ENCODE measurements around the gene SIDT2.

Gene SIDT2

DNA sequence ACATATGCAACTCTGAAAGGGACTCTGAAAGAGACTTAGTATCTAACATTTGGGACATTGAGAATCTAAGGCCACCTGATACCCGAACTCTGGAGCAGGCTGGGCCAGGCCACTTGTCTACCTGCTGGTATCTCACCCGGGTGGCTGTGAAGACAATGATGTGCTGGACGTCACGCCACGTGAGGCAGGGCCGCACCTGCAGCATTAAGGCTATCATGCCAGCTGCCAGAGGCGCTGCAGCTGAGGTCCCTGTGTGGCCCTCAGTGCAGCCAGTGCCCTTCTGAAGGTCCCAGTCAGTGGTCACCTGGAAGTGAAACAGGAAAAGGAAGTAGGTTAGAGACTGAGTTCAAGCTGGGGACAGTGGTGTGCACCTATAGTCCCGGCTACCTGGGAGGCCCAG is 40.9 kb downstream of the SIDT2 start:
- no peak for TF ChIP-seq ZFX (IDR thresholded peaks at IDR 0.05; ENCODE audit: borderline replicate concordance)
- TF ChIP-seq, protein P1, sequence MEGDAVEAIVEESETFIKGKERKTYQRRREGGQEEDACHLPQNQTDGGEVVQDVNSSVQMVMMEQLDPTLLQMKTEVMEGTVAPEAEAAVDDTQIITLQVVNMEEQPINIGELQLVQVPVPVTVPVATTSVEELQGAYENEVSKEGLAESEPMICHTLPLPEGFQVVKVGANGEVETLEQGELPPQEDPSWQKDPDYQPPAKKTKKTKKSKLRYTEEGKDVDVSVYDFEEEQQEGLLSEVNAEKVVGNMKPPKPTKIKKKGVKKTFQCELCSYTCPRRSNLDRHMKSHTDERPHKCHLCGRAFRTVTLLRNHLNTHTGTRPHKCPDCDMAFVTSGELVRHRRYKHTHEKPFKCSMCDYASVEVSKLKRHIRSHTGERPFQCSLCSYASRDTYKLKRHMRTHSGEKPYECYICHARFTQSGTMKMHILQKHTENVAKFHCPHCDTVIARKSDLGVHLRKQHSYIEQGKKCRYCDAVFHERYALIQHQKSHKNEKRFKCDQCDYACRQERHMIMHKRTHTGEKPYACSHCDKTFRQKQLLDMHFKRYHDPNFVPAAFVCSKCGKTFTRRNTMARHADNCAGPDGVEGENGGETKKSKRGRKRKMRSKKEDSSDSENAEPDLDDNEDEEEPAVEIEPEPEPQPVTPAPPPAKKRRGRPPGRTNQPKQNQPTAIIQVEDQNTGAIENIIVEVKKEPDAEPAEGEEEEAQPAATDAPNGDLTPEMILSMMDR (IDR thresholded peaks at IDR 0.05), result no peak
- H3K27ac ChIP-seq, result no peak overlapping the region

DNA sequence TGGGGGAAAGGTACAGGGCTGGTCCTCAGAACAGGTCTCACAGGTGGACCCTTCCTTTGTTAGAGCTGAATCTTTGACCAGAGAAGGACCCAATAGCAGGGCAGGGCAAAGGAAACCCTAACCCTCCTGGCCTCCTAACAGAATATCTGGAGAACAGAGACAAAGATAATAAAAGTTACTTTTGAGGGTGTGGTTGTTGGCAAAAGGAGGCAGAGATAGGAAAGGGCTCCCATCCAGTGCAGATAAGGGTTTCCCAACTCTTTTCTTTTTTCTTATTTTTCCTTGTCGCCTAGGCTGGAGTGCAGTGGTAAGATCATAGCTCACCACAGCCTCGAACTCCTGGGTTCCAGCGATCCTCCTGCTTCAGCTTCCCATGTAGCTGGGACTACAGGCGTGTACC is 41.5 kb downstream of the SIDT2 start:
- H3K27ac ChIP-seq, result no peak overlapping the region
- TF ChIP-seq, protein P1 (IDR thresholded peaks at IDR 0.05), result no peak
- TF ChIP-seq ZFX (IDR thresholded peaks at IDR 0.05; ENCODE audit: borderline replicate concordance), result no peak

DNA sequence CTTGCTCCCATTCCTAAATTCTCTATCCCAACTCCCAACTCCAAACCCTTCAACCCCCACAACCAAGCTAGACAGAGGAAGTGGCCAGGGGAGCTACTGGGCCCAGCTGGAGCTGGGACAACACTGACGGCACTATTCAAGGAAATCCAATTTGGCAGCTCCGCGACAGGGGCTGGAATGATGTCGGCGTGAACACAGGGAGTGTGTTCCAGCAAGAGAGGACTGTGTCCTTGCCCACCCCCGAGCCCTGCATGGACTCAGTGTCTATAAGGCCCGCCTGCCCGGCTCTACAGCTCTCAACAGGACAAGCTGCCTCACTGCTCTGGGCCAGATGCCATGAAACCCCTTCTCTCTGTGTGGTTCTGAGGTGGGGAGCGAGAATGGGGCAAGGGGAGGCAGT is 42.0 kb downstream of the SIDT2 start:
- TF ChIP-seq, protein P1 (IDR thresholded peaks at IDR 0.05), result no peak
- no peak for TF ChIP-seq ZFX (IDR thresholded peaks at IDR 0.05; ENCODE audit: borderline replicate concordance)
- no peak overlapping the region for H3K27ac ChIP-seq

DNA sequence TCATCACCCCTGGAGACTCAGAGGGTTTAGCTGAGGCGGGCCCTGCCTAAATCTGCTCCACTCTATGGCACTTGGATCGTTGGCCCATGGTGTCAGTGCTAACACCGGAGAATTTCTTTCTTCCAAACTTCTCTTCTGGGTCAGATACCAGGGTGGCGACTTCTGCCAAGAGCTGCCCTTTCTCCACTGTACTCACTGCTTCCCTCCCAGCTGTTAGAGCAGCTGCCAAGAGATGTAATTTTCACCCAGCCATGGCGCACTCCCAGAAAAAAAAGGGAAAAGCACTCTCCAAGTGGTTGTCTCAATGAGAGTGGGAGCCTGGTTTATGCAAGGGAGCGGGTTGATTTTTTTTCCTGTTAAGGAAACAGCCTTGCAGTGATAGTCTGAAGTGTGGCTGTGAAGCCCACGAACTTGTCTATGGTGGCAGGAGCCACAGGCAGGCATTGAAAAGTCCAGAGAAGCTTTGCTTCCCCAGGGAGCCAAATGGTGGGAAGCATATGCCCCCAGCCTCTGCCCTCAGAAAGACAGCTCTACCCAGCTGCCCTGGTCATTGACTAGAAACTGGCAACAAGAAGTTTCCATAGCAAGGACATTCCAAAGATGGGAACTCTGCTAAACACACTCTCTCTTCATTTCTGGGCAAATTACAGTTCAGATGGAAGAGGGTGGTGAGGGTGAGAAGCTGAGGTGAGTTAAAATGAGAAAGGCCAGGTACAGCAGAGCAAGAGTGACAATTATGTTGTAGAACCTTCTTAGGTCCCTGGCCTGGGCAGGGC is 42.6 kb downstream of the SIDT2 start:
- H3K27ac ChIP-seq, result peak overlapping the region; percentile 77
- TF ChIP-seq, protein P1 (IDR thresholded peaks at IDR 0.05), result no peak
- no peak for TF ChIP-seq ZFX (IDR thresholded peaks at IDR 0.05; ENCODE audit: borderline replicate concordance)

DNA sequence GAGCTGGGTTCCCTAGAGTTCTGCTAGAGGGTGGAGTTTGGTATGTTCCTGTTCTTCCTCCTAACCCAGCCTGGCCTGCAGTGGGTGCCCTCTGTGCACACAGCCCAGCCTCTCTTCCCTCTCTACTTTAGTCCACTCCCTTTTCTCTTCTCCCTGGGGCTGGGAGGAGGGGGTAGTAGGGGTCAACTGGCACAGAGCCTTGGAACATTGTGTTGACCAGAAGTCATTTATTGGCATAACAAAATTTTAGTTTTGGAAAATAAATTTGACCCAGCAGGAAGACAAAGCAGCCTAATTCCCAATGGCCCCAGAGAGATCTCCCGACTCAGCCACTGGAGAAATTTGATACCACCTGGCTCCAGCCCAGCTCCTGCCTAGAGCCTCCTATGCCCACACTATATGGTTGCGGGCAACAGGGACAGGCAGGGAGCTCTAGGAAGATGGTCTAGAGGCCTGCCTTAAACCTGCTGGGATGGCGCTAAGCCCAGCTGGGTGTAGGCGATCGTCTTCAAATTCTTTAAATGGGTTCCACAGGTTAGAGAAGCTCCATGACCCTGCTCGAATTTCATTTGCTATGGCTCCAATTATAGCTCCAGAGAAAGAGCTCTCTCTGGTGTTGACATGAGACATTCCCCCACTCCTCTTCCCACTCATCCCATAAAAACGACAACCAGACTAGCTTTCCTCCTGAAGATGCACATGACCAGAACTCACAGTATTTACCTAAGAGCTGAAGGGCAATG is 43.4 kb downstream of the SIDT2 start:
- TF ChIP-seq, protein P1 (IDR thresholded peaks at IDR 0.05), result peak; percentile 13
- no peak for TF ChIP-seq ZFX (IDR thresholded peaks at IDR 0.05; ENCODE audit: borderline replicate concordance)
- peak overlapping the region; percentile 77 for H3K27ac ChIP-seq

DNA sequence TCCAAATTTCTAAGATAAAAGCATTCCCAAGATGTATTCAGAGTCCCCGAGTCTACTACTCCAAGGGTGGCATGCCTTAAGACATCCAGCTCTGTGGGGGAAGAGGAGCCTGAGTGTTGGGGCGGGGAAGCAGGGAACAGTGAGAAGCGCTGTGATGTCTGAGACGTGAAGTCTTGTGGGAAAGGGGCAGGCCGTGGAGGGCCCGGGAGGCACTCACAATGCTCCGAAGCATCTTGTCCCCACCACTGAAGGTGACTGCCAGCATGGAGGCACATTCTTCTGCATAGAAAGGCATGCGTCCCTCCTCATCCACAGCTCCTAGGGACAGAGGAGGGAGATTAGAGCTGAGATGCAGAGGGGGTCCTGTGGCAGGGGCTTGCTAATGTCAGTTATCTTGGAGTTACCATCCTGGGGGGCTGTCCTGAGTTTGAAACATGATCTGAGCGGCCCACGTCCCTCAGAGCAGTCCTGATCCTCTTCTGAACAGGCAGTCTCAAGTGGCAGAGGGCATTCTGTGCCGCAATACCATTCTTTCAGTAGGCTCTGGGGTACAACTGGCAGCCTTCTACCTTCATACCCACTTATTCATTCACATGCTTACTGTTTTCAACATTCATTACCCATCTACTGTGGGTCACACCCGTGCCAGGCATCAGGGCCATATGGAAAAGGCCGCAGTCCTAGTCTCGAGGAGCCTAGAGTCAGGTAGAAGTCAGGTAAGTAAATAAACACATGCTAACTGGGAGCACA is 44.6 kb downstream of the SIDT2 start:
- TF ChIP-seq, protein P1 (IDR thresholded peaks at IDR 0.05), result no peak
- no peak for TF ChIP-seq ZFX (IDR thresholded peaks at IDR 0.05; ENCODE audit: borderline replicate concordance)
- peak overlapping the region; percentile 77 for H3K27ac ChIP-seq
